H7 (cell line): ENCODE results near the gene ALDH1L2. TPM values are rescaled to one million over a fixed set of nuclear protein-coding genes. Genes with fewer than 3 reads are reported as not detected.
"Not testable (repeated sequence)": the region's sequence is repeated elsewhere in the genome, so short reads cannot be mapped to it uniquely, and the experiment has no call there.

Experiments used
- DNase-seq: peaks from one replicate; pipeline ENCODE4 v3.0.0; 2012
- H3K27me3 ChIP-seq: 2 replicates; pipeline ENCODE4 v1.6.0; 2011; ENCODE audit warnings: mild to moderate bottlenecking, low read length; ENCODE audit not compliant: control insufficient read depth, insufficient read depth
- H3K36me3 ChIP-seq: replicated peaks from 2 replicates; pipeline ENCODE4 v1.5.1; 2011; ENCODE audit warnings: low read length; ENCODE audit not compliant: control insufficient read depth, insufficient read depth
- H3K4me3 ChIP-seq: 2 replicates; pipeline ENCODE4 v1.5.1; 2011; ENCODE audit warnings: low read depth, mild to moderate bottlenecking, control low read depth, low read length, moderate library complexity; ENCODE audit not compliant: insufficient read depth
- total RNA-seq: library from RNA; depleted of rRNA; stranded (reverse); fragments of >200 nt; shearing (Covaris generic); gene quantifications from 2 replicates; pipeline ENCODE4 v1.2.3, GENCODE V29; 2014

ALDH1L2 gene
- total RNA-seq, 1 experiment from 2014 or later = 1.2 TPM

DNA sequence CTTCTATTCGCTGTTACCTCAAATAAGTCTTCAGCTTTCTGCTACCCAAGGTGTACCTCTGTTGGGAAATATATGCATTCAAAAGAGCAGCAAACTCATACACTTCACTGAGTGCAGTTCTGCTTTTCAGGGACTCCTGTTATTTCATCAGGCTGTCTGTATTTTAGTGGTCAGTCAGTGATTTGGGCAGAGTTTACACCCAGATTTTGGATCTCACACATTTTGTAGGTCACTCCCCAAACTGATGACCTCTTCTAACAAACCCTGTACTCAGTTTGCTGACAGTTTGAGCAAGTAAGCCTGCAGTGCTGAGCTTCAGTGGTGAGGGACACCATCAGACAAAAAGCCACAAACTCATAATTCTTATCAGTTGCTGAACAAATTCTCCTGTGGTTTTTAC lies 15.1 kb upstream of the ALDH1L2 start:
- no peak overlapping the region for H3K4me3 ChIP-seq
- H3K36me3 ChIP-seq = no peaks in the 10 kb centered on the region
- no peaks in the 10 kb centered on the region for H3K27me3 ChIP-seq
- DNase-seq = no peak

GRCh38 chr12:105095338-105095737 lies 11.1 kb upstream of the ALDH1L2 start:
- H3K4me3 ChIP-seq, H3K27me3 ChIP-seq, DNase-seq, H3K36me3 ChIP-seq: not testable (repeated sequence)

DNA sequence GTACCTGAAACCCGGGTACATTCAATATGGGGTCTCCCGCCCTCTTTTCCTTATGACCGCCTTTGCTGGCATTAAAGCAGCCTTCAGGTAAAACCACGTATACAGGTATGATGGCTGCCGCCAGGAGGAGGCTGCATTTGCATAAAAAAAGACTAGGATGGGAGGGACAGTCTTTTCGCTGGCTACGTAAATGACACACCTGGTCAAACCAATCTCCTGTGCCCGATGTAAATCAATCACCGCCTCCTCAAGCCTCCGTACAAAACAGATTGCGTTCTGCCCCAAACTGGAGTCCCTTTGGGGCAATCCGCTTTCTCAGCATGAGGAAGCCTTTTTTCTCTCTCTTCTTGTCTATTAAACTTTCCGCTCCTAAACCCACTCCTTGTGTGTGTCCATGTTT lies 8.1 kb upstream of the ALDH1L2 start:
- Histone ChIP-seq H3K4me3 (no peak overlapping the region; the same call in 1 of the 2 replicates), H3K36me3 (no peaks in the 10 kb centered on the region), H3K27me3 (no peaks in the 10 kb centered on the region)
- DNase-seq = peak; percentile 62

DNA sequence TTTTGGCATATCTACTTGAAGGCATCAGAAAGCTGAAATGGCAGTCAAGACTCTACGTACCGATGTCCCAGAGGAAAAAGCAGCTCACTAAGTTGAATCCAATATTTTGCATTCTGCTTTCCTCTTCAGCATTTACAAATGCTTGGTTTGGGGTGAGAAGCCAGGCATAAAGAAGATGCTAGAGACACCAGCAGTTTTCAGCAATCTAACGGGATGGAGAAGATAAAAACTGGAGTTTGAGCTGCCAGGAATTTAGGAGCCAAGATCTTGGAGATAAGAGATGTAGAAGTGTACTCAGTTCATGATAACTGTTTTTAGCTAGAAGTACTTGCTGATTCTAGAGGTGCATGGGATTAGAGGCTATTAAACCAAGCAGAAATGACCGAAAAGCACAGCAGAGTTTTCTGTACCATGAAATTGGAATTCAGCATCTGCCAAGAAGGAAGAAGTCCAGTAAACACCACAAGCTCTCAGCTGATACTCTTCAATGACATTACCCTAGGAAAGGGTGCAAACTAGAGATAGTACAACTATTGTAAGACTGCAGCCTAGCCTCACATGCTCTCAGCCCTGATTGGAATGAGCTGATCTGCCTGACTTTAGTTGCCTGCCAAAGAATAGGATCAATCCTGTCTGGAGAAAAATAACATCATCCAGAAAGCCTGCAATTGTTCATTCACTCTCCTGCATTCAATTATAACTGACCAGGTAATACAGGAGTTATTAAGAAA lies 7.4 kb upstream of the ALDH1L2 start:
- no peak overlapping the region; the same call in 1 of the 2 replicates for H3K4me3 ChIP-seq
- no peaks in the 10 kb centered on the region for H3K36me3 ChIP-seq
- H3K27me3 ChIP-seq = no peaks in the 10 kb centered on the region
- no peak for DNase-seq

- no peaks in the 10 kb centered on the region for H3K36me3 ChIP-seq
- no peak for DNase-seq
- no peaks in the 10 kb centered on the region for H3K27me3 ChIP-seq
- H3K4me3 ChIP-seq = no peak overlapping the region
Measured at GRCh38 chr12:105090361-105090760, 6.1 kb upstream of the ALDH1L2 start.

DNA sequence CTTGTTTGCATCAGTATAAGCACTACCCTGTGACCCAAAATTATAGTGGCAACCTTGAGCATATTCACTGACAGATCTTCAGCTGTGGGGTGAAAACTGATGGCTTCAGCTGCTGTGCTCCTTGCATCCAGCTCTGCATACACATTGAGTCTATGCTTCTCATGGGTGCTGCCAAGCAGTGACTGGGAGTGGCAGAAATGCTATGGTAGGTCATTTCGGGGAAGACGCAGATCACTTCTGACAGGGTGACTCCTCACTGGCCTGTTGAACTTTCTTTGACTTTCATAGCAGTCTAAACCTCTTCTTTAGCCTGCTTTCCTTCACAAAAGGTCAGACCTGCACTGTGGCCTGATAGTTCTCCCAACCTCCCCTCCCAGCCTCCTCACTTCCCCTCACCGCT lies 5.6 kb upstream of the ALDH1L2 start:
- Histone ChIP-seq H3K27me3 (no peaks in the 10 kb centered on the region), H3K36me3 (no peaks in the 10 kb centered on the region), H3K4me3 (no peak overlapping the region)
- no peak for DNase-seq

DNA sequence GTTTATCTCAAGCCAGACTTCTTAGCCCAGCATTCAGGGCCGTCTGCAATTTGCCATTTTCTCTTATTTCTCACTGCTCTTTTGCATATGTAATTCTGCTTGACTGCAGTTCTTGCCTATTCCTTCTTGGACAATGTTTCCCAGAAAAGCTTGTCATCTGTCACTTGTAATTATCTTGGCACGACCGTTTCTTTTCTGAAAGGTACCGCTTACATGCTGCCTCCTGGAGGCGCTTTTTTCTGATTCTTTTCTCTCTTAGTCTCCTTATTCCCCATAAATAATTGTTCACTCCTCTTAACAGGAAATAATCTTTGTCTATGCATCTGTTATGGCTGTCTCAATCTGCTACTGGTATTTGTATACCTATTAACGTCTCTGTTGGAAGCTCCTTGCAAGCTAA lies 1.2 kb upstream of the ALDH1L2 start:
- no peak for DNase-seq
- Histone ChIP-seq H3K36me3 (no peaks in the 10 kb centered on the region), H3K4me3 (no peak overlapping the region), H3K27me3 (peaks cover 11% of the 10 kb centered on the region)

- Histone ChIP-seq H3K27me3 (peaks cover 11% of the 10 kb centered on the region), H3K4me3 (peak overlapping the region; percentile 59), H3K36me3 (no peaks in the 10 kb centered on the region)
- DNase-seq = no peak
Measured at GRCh38 chr12:105083551-105084105, 630 bp downstream of the ALDH1L2 start.

DNA sequence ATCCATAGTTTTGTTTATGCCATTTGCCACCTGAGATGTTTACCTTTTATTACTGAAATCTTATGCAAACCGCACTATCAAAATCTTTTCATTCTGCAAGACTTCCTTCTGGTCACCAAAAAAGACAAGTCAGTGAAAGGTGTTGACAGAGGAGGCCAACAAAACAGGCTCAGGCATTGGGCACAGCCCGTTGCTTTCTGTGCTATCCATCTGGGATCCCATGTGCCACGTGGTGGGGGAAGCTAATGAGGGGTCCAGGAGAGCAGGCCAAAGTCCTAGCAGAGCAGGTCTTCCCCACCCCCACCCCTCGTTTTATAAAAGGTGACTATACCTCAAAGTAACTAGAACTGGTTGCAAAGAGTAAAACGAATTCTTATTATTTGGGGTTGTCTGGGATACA lies 1.2 kb downstream of the ALDH1L2 start:
- Histone ChIP-seq H3K4me3 (no peak overlapping the region), H3K36me3 (no peaks in the 10 kb centered on the region), H3K27me3 (peaks cover 11% of the 10 kb centered on the region)
- DNase-seq = no peak

DNA sequence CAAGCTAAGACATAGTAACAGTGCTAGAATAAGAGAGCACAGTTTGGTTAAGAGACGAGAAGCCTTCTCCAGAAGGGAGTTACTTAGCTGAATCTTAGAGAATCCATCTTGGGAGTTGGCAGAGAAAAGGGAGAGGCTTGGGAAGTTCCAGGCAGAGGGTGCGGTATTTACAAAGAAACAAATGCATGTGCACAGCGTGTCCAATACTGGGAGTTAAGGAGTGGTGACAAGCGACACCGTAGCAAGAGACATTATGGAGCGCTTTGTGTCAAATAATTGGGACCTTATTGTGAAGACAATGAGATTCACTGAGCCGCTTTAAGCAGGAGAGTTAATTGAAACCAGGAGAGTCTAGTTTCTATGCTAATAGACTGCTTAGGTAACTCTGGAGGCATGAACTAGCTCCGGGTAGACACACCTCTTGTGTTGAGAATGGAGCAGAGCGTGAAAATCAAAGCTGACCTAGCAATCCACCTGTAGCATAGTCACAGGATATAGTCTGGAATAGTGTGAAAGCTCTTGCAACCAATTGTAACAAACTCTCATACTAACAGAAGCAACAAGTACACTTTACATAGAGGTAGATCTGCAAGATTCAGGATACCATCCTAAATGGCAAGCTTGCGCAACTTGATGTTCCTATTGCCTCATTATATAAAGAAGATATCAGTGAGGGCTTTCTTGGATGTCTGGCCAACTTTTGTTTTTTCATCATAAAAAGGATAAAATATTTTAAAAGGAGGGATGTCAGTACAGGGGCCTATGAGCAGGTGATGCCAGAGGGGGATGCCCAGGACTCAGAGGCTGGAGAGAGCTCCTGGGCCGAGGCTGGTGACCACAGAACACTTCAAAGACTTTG lies 5.3 kb downstream of the ALDH1L2 start:
- Histone ChIP-seq H3K36me3 (no peaks in the 10 kb centered on the region), H3K27me3 (peaks cover 10% of the 10 kb centered on the region), H3K4me3 (no peak overlapping the region)
- DNase-seq = no peak

GRCh38 chr12:105077435-105077834 lies 6.8 kb downstream of the ALDH1L2 start:
- no peak for DNase-seq
- Histone ChIP-seq H3K27me3 (no peaks in the 10 kb centered on the region), H3K36me3 (no peaks in the 10 kb centered on the region), H3K4me3 (no peak overlapping the region)

DNA sequence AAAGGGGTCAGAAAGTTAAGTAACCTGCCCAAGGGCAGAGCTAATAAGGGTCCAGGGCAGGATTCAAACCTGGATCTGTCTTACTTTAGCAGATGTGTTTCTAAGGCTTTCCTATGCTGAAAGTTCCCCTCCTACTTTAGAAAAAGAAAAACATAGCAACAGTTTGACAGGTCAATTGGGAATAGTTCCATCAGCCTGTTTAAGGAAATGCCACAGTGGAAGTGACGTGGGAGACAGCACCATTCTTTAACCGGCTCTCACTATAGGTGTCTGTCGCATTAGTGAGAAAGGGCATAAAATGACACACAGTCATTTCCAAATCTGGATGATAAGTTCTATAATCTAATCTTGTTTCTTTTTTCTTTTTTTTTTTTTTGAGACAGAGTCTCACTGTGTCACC lies 7.3 kb downstream of the ALDH1L2 start:
- Histone ChIP-seq H3K36me3 (no peaks in the 10 kb centered on the region), H3K4me3 (no peak overlapping the region), H3K27me3 (no peaks in the 10 kb centered on the region)
- no peak for DNase-seq

- no peak for DNase-seq
- H3K4me3 ChIP-seq = no peak overlapping the region
- no peaks in the 10 kb centered on the region for H3K27me3 ChIP-seq
- H3K36me3 ChIP-seq = no peaks in the 10 kb centered on the region
Measured at GRCh38 chr12:105076098-105076497, 8.2 kb downstream of the ALDH1L2 start.

DNA sequence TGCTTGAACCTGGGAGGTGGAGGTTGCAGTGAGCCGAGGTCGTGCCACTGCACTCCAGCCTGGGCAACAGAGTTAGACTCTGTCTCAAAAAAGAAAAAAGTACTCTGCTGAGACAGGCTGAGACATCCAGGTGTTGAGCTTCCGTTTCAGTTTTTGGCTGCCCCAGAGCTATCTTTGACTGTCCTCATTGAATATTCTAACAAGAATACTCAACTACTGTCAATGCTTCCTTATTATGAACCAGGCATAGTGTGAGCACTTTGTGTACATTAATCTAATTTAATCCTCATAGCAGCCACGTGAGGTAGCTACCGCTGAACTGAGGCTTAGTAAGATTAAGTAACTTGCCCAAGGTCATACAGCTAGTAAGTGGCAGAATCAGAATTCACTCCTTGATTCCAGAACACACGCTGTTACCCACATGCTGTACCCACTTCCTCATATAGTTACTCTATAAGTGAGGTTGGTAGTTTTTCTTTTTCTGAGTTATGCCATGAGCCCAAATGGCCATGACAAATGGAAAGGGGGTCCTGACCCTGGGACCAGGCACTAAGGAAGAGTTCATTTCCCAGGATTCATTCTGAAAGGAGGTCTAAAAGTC lies 11.3 kb downstream of the ALDH1L2 start:
- Histone ChIP-seq H3K27me3 (no peaks in the 10 kb centered on the region), H3K4me3 (no peak overlapping the region), H3K36me3 (no peaks in the 10 kb centered on the region)
- DNase-seq = no peak
